Measurements from ENCODE around the gene FLT4. TPM values are rescaled to one million over a fixed set of nuclear protein-coding genes. Genes with fewer than 3 reads are reported as not detected.

The FLT4 gene
- total RNA-seq, 1 donor, result 1.3 TPM

- H3K4me1 ChIP-seq (ENCODE audit: insufficient read depth, low read length), result no peaks in the 10 kb centered on the region
- no peaks in the 10 kb centered on the region for H3K9me3 ChIP-seq (ENCODE audit: low read depth, low read length)
- H3K4me3 ChIP-seq (ENCODE audit: low read length), result no peak overlapping the region
- no peaks in the 10 kb centered on the region for H3K27me3 ChIP-seq (ENCODE audit: insufficient read depth, low read length)
Observed at GRCh38 chr5:180627386-180628120, 21.8 kb downstream of the FLT4 start.

- Histone ChIP-seq H3K4me3 (ENCODE audit: low read length) (no peak overlapping the region), H3K27me3 (ENCODE audit: insufficient read depth, low read length) (no peaks in the 10 kb centered on the region), H3K4me1 (ENCODE audit: insufficient read depth, low read length) (no peaks in the 10 kb centered on the region), H3K9me3 (ENCODE audit: low read depth, low read length) (no peaks in the 10 kb centered on the region)
Observed at GRCh38 chr5:180626661-180627385, 22.6 kb downstream of the FLT4 start.

- Histone ChIP-seq H3K4me3 (ENCODE audit: low read length) (no peak overlapping the region), H3K4me1 (ENCODE audit: insufficient read depth, low read length) (no peaks in the 10 kb centered on the region), H3K9me3 (ENCODE audit: low read depth, low read length) (no peaks in the 10 kb centered on the region), H3K27me3 (ENCODE audit: insufficient read depth, low read length) (no peaks in the 10 kb centered on the region)
Observed at GRCh38 chr5:180625791-180626660, 23.4 kb downstream of the FLT4 start.

- Histone ChIP-seq H3K27me3 (ENCODE audit: insufficient read depth, low read length) (no peaks in the 10 kb centered on the region), H3K4me3 (ENCODE audit: low read length) (no peak overlapping the region), H3K4me1 (ENCODE audit: insufficient read depth, low read length) (no peaks in the 10 kb centered on the region), H3K9me3 (ENCODE audit: low read depth, low read length) (no peaks in the 10 kb centered on the region)
Observed at GRCh38 chr5:180625125-180625790, 24.1 kb downstream of the FLT4 start.

GRCh38 chr5:180624587-180624986 lies 24.8 kb downstream of the FLT4 start:
- no peaks in the 10 kb centered on the region for H3K4me1 ChIP-seq (ENCODE audit: insufficient read depth, low read length)
- H3K4me3 ChIP-seq (ENCODE audit: low read length), result no peak overlapping the region
- H3K9me3 ChIP-seq (ENCODE audit: low read depth, low read length), result no peaks in the 10 kb centered on the region
- H3K27me3 ChIP-seq (ENCODE audit: insufficient read depth, low read length), result no peaks in the 10 kb centered on the region

- H3K27me3 ChIP-seq (ENCODE audit: insufficient read depth, low read length), result no peaks in the 10 kb centered on the region
- H3K9me3 ChIP-seq (ENCODE audit: low read depth, low read length), result no peaks in the 10 kb centered on the region
- H3K4me3 ChIP-seq (ENCODE audit: low read length), result no peak overlapping the region
- no peaks in the 10 kb centered on the region for H3K4me1 ChIP-seq (ENCODE audit: insufficient read depth, low read length)
Observed at GRCh38 chr5:180623844-180624243, 25.6 kb downstream of the FLT4 start.

GRCh38 chr5:180623411-180623834 lies 26.0 kb downstream of the FLT4 start:
- Histone ChIP-seq H3K27me3 (ENCODE audit: insufficient read depth, low read length) (no peaks in the 10 kb centered on the region), H3K9me3 (ENCODE audit: low read depth, low read length) (no peaks in the 10 kb centered on the region), H3K4me3 (ENCODE audit: low read length) (no peak overlapping the region), H3K4me1 (ENCODE audit: insufficient read depth, low read length) (no peaks in the 10 kb centered on the region)

GRCh38 chr5:180622910-180623309 lies 26.5 kb downstream of the FLT4 start:
- H3K27me3 ChIP-seq (ENCODE audit: insufficient read depth, low read length), result no peaks in the 10 kb centered on the region
- H3K4me3 ChIP-seq (ENCODE audit: low read length), result no peak overlapping the region
- H3K9me3 ChIP-seq (ENCODE audit: low read depth, low read length), result no peaks in the 10 kb centered on the region
- no peaks in the 10 kb centered on the region for H3K4me1 ChIP-seq (ENCODE audit: insufficient read depth, low read length)

- H3K4me3 ChIP-seq (ENCODE audit: low read length), result no peak overlapping the region
- no peaks in the 10 kb centered on the region for H3K9me3 ChIP-seq (ENCODE audit: low read depth, low read length)
- H3K4me1 ChIP-seq (ENCODE audit: insufficient read depth, low read length), result no peaks in the 10 kb centered on the region
- no peaks in the 10 kb centered on the region for H3K27me3 ChIP-seq (ENCODE audit: insufficient read depth, low read length)
Observed at GRCh38 chr5:180621311-180621710, 28.1 kb downstream of the FLT4 start.

GRCh38 chr5:180620014-180620413 lies 29.4 kb downstream of the FLT4 start:
- H3K27me3 ChIP-seq (ENCODE audit: insufficient read depth, low read length), result no peaks in the 10 kb centered on the region
- H3K4me1 ChIP-seq (ENCODE audit: insufficient read depth, low read length), result no peaks in the 10 kb centered on the region
- H3K4me3 ChIP-seq (ENCODE audit: low read length), result no peak overlapping the region
- no peaks in the 10 kb centered on the region for H3K9me3 ChIP-seq (ENCODE audit: low read depth, low read length)

- Histone ChIP-seq H3K4me1 (ENCODE audit: insufficient read depth, low read length) (no peaks in the 10 kb centered on the region), H3K27me3 (ENCODE audit: insufficient read depth, low read length) (no peaks in the 10 kb centered on the region), H3K9me3 (ENCODE audit: low read depth, low read length) (no peaks in the 10 kb centered on the region), H3K4me3 (ENCODE audit: low read length) (no peak overlapping the region)
Observed at GRCh38 chr5:180619563-180619915, 29.9 kb downstream of the FLT4 start.

- Histone ChIP-seq H3K9me3 (ENCODE audit: low read depth, low read length) (no peaks in the 10 kb centered on the region), H3K4me1 (ENCODE audit: insufficient read depth, low read length) (no peaks in the 10 kb centered on the region), H3K27me3 (ENCODE audit: insufficient read depth, low read length) (no peaks in the 10 kb centered on the region), H3K4me3 (ENCODE audit: low read length) (no peak overlapping the region)
Observed at GRCh38 chr5:180618829-180619562, 30.4 kb downstream of the FLT4 start.

GRCh38 chr5:180618487-180618828 lies 30.9 kb downstream of the FLT4 start:
- Histone ChIP-seq H3K9me3 (ENCODE audit: low read depth, low read length) (no peaks in the 10 kb centered on the region), H3K27me3 (ENCODE audit: insufficient read depth, low read length) (no peaks in the 10 kb centered on the region), H3K4me3 (ENCODE audit: low read length) (no peak overlapping the region), H3K4me1 (ENCODE audit: insufficient read depth, low read length) (no peaks in the 10 kb centered on the region)

- Histone ChIP-seq H3K9me3 (ENCODE audit: low read depth, low read length) (no peaks in the 10 kb centered on the region), H3K4me1 (ENCODE audit: insufficient read depth, low read length) (no peaks in the 10 kb centered on the region), H3K27me3 (ENCODE audit: insufficient read depth, low read length) (no peaks in the 10 kb centered on the region), H3K4me3 (ENCODE audit: low read length) (no peak overlapping the region)
Observed at GRCh38 chr5:180613814-180614188, 35.6 kb downstream of the FLT4 start.
